ENCODE data around the gene TAS2R10. TPM values are rescaled to one million over a fixed set of nuclear protein-coding genes. Genes with fewer than 3 reads are reported as not detected.

The TAS2R10 gene
- total RNA-seq, 4 donors from 2014 or later = 0.26 to 0.38 TPM; not detected in 2

GRCh38 chr12:10779103-10779502, 47.1 kb downstream of the TAS2R10 start:
- no peaks in the 10 kb centered on the region for H3K4me1 ChIP-seq
- WGBS, 2 donors = 77 to 93% methylated on average over 2 of the region's 2 CpGs
- H3K9me3 ChIP-seq = no peaks in the 10 kb centered on the region
- peaks cover 0 to 1% (median 0%) of the 10 kb centered on the region in 4 donors for H3K27me3 ChIP-seq
- no peak overlapping the region for H3K27ac ChIP-seq
- DNase-seq = no peak
- no peak overlapping the region for H3K4me3 ChIP-seq
- TF ChIP-seq CTCF (IDR thresholded peaks at IDR 0.05) (no peak), POLR2A (IDR thresholded peaks at IDR 0.05) (no peak)
- no peaks in the 10 kb centered on the region for H3K36me3 ChIP-seq
- intact Hi-C loops (cut with DNase I) = loop anchor here (10.0 kb wide), 2 partner anchors 416 to 706 kb away; no protein-coding TSS in a partner anchor

Small RNA genes within 50 kb of the gene (small RNA-seq; reads per million reads assigned to genes)
- 0 to 0.09 (median 0) reads per million in 4 donors for gene PRR4

Other genes with a start within 250 kb of the TAS2R10 start
- gene MAGOHB, start 212.7 kb downstream of the TAS2R10 start, total RNA-seq = 10 to 100 TPM in 2 of 4 donors, 1 to 10 TPM in 2; 5.4 to 25.1 (median 9.8) TPM
- gene STYK1, start 152.3 kb downstream of the TAS2R10 start, total RNA-seq = 10 to 100 TPM in 1 of 4 donors, 1 to 10 TPM in 3; 3.4 to 11.7 (median 8.2) TPM
- 100 to 1,000 TPM; 318 to 484 (median 370) TPM for gene YBX3, start 103.0 kb downstream of the TAS2R10 start, total RNA-seq
- under 1 TPM in 1 of 4 donors, not detected in 3; 0.40 TPM for gene TAS2R7, start 23.7 kb downstream of the TAS2R10 start, total RNA-seq
- gene TAS2R8, start 19.1 kb downstream of the TAS2R10 start, total RNA-seq = not detected
- gene TAS2R9, start 16.2 kb downstream of the TAS2R10 start, total RNA-seq = under 1 TPM in 1 of 4 donors, not detected in 3; 0.66 TPM
- gene PRR4, start 23.1 kb upstream of the TAS2R10 start, total RNA-seq = 100 to 1,000 TPM in 1 of 4 donors, 1 to 10 TPM in 1, under 1 TPM in 1, not detected in 1; 0.76 to 159 (median 1.4) TPM
- gene PRH1, start 57.9 kb upstream of the TAS2R10 start, total RNA-seq = 10 to 100 TPM in 3 of 4 donors, 1 to 10 TPM in 1; 5.3 to 38.5 (median 11.6) TPM
- gene TAS2R13, start 83.2 kb upstream of the TAS2R10 start, total RNA-seq = 1 to 10 TPM in 1 of 4 donors, under 1 TPM in 1, not detected in 2; 0.88 to 2.3 TPM
- 1 to 10 TPM in 1 of 4 donors, under 1 TPM in 1, not detected in 2; 0.68 to 7.0 TPM for gene PRH2, start 102.9 kb upstream of the TAS2R10 start, total RNA-seq
- 1 to 10 TPM in 3 of 4 donors, under 1 TPM in 1; 0.80 to 3.2 (median 1.7) TPM for gene TAS2R14, start 112.9 kb upstream of the TAS2R10 start, total RNA-seq
- 1 to 10 TPM in 2 of 4 donors, not detected in 2; 2.0 to 2.3 TPM for gene TAS2R50, start 160.6 kb upstream of the TAS2R10 start, total RNA-seq
- gene TAS2R20, start 171.9 kb upstream of the TAS2R10 start, total RNA-seq = 1 to 10 TPM in 2 of 4 donors, not detected in 2; 1.2 to 2.3 TPM
- gene TAS2R19, start 196.3 kb upstream of the TAS2R10 start, total RNA-seq = 1 to 10 TPM in 3 of 4 donors, under 1 TPM in 1; 0.29 to 5.9 (median 2.1) TPM
- gene TAS2R31, start 205.0 kb upstream of the TAS2R10 start, total RNA-seq = 1 to 10 TPM in 3 of 4 donors, not detected in 1; 1.7 to 6.5 (median 2.8) TPM
- gene TAS2R46, start 235.9 kb upstream of the TAS2R10 start, total RNA-seq = 1 to 10 TPM in 2 of 4 donors, not detected in 2; 1.7 to 3.0 TPM

Data from esophagus squamous epithelium (tissue), 5 donors.